Left renal pelvis (tissue), 4 donors: Measurements from ENCODE around the gene TNFRSF6B. TPM values are rescaled to one million over a fixed set of nuclear protein-coding genes. Genes with fewer than 3 reads are reported as not detected.
"Not testable (repeated sequence)": the region's sequence is repeated elsewhere in the genome, so short reads cannot be mapped to it uniquely, and the experiment has no call there.

Experiments
- DNase-seq, 4 donors: peaks; one replicate each; pipeline ENCODE4 v3.0.0-alpha.2; 2013; ENCODE audit warnings: low read depth in 4 of 4, low spot score in 3 of 4
- polyA plus RNA-seq, 4 donors: library from polyadenylated mRNA; unstranded; fragments of 120-200 nt; gene quantifications; one replicate each; pipeline ENCODE4 v1.2.1, GENCODE V29; 2013; ENCODE audit not compliant: insufficient read length in 4 of 4

TNFRSF6B gene
- polyA plus RNA-seq, 4 donors = 0.67 to 2.6 (median 1.6) TPM

GRCh38 chr20:63706027-63706695, 9.7 kb downstream of the TNFRSF6B start:
- no peak for DNase-seq

GRCh38 chr20:63706852-63707557, 10.6 kb downstream of the TNFRSF6B start:
- no peak for DNase-seq

- DNase-seq = peak; percentile 51 to 73 (median 70)
Measured at GRCh38 chr20:63707558-63708300, 11.3 kb downstream of the TNFRSF6B start, which contains the start of the genes ARFRP1 and ZGPAT. ARFRP1 (minus strand) TSS chr20:63707976; CDS start chr20:63707091, 885 bp downstream. ZGPAT (plus strand) TSS chr20:63708039; CDS start chr20:63708581, 542 bp downstream.

- no peak for DNase-seq
Measured at GRCh38 chr20:63708301-63709148, 12.1 kb downstream of the TNFRSF6B start.

GRCh38 chr20:63709149-63709527, 12.7 kb downstream of the TNFRSF6B start:
- DNase-seq = no peak

GRCh38 chr20:63711085-63711645, 14.7 kb downstream of the TNFRSF6B start:
- no peak for DNase-seq

- no peak for DNase-seq
Measured at GRCh38 chr20:63712191-63712590, 15.7 kb downstream of the TNFRSF6B start.

- no peak for DNase-seq
Measured at GRCh38 chr20:63714858-63715257, 18.4 kb downstream of the TNFRSF6B start.

- no peak for DNase-seq
Measured at GRCh38 chr20:63718996-63719395, 22.5 kb downstream of the TNFRSF6B start.

- not testable (repeated sequence) for DNase-seq
Measured at GRCh38 chr20:63722967-63723622, 26.6 kb downstream of the TNFRSF6B start.

GRCh38 chr20:63730189-63730733, 33.8 kb downstream of the TNFRSF6B start:
- not testable (repeated sequence) for DNase-seq

GRCh38 chr20:63731410-63731809, 35.0 kb downstream of the TNFRSF6B start:
- DNase-seq = no peak

GRCh38 chr20:63732118-63733095, 36.0 kb downstream of the TNFRSF6B start:
- no peak for DNase-seq

- no peak for DNase-seq
Measured at GRCh38 chr20:63733117-63733516, 36.7 kb downstream of the TNFRSF6B start.

- no peak for DNase-seq
Measured at GRCh38 chr20:63733579-63734081, 37.2 kb downstream of the TNFRSF6B start.

GRCh38 chr20:63734111-63734945, 37.9 kb downstream of the TNFRSF6B start:
- no peak for DNase-seq
